GM18868 (cell line): Measurements from ENCODE around the gene CHRNE.
"Not testable (repeated sequence)": the region's sequence is repeated elsewhere in the genome, so short reads cannot be mapped to it uniquely, and the experiment has no call there.

ENCODE experiments used
- ATAC-seq: cut with Tn5 transposase; IDR thresholded peaks from one replicate; pipeline ENCODE4 v1.9.1; 2021; ENCODE audit warnings: mild to moderate bottlenecking, moderate library complexity; ENCODE audit not compliant: unreplicated experiment

The CHRNE gene

DNA sequence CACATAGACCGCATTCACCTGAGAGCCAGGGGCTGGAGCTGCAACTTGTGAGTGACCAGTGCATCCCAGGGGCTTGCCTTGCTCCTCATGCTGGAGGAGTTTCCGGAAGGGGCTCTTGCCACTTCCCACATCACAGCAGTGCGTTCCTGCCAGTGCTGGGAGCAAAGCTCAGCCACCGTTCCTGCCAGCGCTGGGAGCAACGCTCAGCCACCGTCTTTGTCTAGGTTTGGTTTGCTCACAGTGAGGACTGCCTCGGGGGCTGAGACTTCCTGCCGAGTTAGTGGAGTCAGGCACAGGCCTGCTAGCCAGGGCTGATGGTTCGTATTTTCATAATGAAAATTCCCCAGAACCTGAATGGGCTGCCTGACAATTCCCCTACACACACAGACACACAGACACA lies 5.4 kb upstream of the CHRNE start:
- ATAC-seq = no peak

DNA sequence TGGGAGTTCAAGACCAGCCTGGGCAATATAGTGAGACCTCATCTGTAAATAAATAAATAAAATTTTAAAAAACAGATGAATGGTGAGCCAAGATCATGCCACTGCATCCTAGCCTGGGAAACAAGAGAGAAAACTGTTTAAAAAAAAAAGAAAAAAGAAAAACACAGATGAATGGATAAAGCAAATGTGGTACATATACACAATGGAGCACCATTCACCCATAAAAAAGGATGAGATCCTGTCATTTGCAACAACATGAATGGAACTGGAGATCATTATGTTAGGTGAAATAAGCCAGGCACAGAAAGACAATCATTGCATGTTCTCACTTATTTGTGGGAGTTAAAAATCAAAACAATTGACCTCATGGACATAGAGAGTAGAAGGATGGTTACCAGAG lies 3.7 kb upstream of the CHRNE start:
- ATAC-seq = not testable (repeated sequence)

- no peak for ATAC-seq
These were observed 358 bp downstream of the CHRNE start for GRCh38 chr17:4902540-4902939.

DNA sequence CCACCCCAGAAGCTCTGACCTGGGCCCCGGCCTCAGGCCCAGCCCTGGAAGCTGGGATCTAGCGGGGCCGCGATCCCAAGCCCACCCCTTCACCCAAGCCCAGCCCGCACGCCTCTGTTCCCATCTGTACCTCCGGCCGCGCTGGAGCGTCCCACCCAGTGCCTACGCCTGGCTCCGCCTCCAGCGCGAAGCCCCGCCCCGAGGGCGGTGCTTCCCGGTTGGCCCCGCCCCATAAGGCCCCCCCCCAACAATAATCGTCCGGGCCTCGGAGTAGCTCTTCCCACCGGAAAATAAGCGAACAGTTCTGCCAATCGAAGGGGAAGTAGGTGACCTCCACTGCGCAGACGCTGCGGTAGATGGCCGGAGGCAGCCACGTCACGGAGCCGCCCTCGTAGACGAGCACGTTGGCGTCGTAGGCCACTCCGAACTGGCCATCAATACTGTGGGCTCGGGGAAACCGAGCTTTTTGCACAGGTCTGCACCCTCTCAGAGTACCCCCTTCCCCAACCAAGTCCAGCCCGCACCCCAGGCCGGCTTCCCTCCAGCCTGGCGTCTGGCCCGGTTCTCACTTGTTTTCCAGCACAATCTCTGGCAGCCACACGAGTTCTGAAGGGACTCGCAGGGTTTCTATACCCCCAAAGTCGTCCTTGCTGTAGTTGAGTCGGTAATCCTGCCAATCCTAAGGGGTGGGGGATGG lies 1.1 kb downstream of the CHRNE start:
- no peak for ATAC-seq

- no peak for ATAC-seq
These were observed 1.7 kb downstream of the CHRNE start for GRCh38 chr17:4901108-4901647.

- ATAC-seq = no peak
These were observed 2.4 kb downstream of the CHRNE start for GRCh38 chr17:4900231-4901107.

DNA sequence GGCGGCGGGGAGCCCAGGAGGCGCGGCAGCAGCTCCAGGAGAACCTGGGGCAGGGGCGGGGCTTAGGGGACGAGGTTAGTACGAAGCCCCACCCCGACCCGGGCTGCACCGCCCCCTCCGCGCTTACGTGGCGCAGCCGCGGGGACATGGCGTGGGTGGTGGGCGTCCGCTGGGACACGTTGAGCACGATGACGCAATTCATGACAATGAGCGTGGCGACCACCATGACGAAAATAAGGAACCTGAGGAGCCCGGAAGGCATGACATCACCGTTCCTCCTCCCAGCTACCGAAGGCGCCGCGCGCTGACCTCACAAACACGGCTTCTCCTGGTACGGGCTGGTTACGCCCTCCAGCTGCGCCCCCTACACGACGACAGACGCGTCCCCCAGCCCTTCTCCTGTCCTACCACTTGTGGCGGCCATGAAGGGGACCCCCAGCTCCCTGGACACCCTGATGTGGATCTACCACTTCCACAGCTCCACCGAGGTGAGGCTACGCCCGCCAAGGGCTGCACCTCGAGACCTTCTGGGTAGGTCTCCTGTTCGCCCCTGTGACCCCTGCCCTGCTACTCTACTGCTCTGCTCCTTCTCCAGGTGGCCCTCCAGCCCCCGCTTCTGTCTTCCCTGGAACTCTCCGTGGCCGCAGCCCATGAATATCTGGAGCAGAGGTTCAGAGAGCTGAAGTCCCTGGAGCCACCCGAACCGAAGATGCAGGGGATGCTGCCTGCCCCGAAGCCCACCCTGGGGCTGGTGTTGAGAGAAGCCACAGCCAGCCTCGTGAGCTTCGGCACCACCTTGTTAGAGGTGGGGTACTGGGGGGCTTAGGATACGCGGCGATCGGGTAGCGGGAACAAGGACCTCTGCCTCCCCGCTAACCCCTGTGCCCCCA lies 3.3 kb downstream of the CHRNE start, which contains the start of gene C17orf107:
Gene C17orf107, plus strand, starts transcription at position 196 of the 890 bp plus-strand sequence. Its CDS starts 227 bp downstream, at position 423.
- ATAC-seq = no peak

DNA sequence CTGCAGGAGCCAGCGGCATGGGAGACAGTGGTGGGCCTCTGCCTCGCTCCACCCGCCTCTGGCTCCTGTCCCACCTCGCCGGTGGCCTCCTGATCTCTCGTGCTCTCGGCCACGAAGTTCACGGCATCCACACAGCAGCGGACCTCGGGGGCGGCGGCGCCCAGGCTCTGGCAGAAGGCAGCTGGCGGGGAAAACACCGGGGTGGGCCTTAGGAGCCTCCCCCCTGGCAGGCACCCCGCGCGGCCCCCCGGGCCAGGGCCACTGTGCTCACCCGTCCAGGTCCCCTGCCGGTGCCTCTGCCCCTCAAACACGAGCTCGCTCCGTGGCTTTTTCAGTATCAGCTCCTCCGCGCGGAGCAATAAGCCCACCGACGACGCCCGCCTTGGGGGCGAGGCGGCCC lies 4.0 kb downstream of the CHRNE start:
- no peak for ATAC-seq

DNA sequence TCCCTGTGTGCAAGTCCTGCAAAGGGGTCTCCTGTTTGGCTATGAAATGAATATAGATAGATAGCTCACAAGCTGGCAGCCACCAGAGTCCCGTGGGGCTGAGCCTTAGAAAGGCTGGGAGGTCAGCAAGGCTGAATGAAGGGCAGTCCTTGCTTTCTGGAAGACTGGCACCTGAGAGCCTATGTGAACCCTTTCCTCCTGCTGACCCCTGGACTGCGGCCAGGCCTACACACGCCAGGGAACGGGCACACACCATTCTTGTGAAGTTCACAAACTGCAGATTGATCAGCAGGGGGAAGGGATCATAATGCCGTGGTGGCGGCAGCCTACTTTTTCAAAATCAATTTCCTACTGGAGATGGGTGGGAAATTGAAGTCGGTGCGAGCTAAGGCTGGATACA lies 4.5 kb downstream of the CHRNE start:
- no peak for ATAC-seq

GRCh38 chr17:4897785-4898184 lies 5.1 kb downstream of the CHRNE start:
- no peak for ATAC-seq

GRCh38 chr17:4897198-4897687 lies 5.7 kb downstream of the CHRNE start:
- ATAC-seq = no peak

GRCh38 chr17:4896332-4897197 lies 6.3 kb downstream of the CHRNE start:
- no peak for ATAC-seq

DNA sequence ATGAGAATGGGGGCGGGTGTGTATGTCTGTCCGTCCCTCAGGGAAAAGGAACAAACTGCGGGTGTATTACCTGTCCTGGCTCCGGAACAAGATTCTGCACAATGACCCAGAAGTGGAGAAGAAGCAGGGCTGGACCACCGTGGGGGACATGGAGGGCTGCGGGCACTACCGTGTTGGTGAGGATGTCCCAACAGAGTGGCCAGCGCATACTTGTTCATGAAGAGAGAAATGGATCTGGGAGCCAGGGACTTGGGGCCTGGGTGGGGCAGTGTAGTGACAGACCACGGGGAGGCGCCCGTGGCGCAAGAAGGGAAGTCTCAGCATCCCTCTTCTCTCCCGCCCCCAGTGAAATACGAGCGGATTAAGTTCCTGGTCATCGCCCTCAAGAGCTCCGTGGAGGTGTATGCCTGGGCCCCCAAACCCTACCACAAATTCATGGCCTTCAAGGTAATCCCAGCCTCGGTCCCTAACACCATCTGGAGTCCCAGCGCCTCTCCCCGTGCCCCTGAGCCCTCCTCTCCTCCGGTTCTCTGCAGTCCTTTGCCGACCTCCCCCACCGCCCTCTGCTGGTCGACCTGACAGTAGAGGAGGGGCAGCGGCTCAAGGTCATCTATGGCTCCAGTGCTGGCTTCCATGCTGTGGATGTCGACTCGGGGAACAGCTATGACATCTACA lies 7.1 kb downstream of the CHRNE start:
- no peak for ATAC-seq

- no peak for ATAC-seq
These were observed 7.8 kb downstream of the CHRNE start for GRCh38 chr17:4895121-4895520.

DNA sequence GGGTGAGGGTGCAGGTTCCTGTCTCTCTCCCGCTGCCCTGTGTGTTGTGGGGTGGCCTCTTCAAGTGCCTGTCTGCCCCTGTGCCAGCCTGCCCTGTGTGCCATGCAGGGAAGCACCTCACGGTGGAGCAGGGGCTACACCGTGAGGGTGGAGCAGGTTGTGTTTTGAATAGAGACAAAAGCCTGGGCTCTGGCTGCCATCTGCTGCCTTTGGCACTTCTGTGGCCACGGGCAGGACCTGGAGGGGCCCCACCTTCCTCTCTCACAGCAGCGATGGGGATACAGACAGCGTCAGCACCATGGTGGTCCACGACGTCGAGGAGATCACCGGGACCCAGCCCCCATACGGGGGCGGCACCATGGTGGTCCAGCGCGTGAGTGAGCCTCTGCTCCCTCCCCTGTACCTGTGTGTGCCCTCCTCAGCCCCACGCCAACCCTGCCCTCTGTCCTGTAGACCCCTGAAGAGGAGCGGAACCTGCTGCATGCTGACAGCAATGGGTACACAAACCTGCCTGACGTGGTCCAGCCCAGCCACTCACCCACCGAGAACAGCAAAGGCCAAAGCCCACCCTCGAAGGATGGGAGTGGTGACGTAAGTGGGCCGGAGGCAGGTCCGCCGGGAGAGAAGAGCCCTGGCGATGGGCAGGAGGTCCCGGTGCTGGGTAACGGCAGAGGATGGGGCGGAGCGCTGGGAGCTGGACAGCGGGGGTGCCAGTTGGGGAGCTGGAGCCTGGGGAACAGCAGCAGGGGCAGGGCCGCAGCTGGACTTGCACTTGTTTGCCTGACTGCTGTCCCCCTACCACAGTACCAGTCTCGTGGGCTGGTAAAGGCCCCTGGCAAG lies 9.0 kb downstream of the CHRNE start:
- ATAC-seq = no peak

DNA sequence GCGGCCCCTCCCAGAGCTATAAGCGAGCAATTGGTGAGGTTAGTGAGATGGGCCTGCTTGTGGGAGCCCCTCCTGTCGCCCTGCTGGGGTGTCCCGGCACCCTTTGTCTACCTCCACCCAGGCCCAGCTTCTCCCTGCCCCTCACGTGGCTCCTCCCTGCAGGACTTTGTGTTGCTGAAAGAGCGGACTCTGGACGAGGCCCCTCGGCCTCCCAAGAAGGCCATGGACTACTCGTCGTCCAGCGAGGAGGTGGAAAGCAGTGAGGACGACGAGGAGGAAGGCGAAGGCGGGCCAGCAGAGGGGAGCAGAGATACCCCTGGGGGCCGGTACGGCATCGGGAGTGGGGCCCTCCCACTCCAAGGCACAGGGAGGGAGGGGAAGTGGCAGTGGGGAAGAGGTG lies 9.6 kb downstream of the CHRNE start:
- no peak for ATAC-seq

DNA sequence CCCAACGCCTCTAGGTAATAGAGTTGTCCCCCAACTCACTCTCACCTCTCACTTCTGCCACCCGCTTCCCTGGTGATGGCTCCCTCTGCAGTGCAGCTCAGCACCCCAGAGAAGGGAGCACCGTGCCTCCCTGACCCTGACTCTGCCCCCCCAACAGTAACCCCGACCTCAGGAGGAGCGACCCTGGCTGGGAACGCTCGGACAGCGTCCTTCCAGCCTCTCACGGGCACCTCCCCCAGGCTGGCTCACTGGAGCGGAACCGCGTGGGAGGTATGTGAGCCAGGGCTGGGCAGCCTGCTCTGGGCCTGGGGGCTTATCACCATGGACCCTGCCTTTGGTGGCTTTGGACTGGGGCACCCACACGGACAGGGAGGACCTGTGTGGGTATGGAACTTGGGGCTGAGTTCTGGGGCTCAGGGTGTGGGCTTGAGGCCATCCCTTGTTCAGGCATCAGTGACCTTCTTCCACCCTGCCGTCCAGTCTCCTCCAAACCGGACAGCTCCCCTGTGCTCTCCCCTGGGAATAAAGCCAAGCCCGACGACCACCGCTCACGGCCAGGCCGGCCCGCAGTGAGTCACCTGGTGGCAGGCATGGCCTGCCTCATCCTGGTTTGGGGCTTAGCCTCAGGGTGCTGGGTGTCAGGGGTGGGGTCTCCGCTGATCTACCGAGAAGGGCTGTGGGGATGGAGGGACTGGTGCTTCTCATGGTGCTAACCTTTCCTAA lies 10.2 kb downstream of the CHRNE start:
- ATAC-seq = no peak
